IMR-90 (cell line): ENCODE data around the gene HOXB1. TPM values are rescaled to one million over a fixed set of nuclear protein-coding genes. Genes with fewer than 3 reads are reported as not detected.

Experiments used
- ATAC-seq: fragments of 200-7000 bp; cut with Tn5 transposase; 2 replicates; pipeline ENCODE4 v1.9.1; 2020; ENCODE audit warnings: low read depth, mild to moderate bottlenecking, moderate library complexity
- BruUV-seq: library from RNA; stranded (reverse); fragments of 400-500 nt; replicated peaks from 2 replicates; lab custom pipeline; 2021; lab: Mats Ljungman, UMichigan
- CTCF ChIA-PET: fragments of 300-600 bp; formaldehyde crosslinking; extraction: SDS; loops from one replicate; lab custom pipeline; 2021; ENCODE audit warnings: antibody characterized with exemption; lab: Yijun Ruan, JAX
- POLR2A ChIA-PET: fragments of 300-600 bp; sonication (Branson Sonifier 250); formaldehyde crosslinking; loops from one replicate; lab custom pipeline; 2022; ENCODE audit warnings: antibody characterized with exemption; ENCODE audit not compliant: unreplicated experiment; lab: Charles Lee
- DNase-seq: peaks from one replicate; pipeline ENCODE4 v3.0.0; 2013
- H2AFZ ChIP-seq: replicated peaks from 2 replicates; pipeline ENCODE3; 2013; ENCODE audit warnings: low read length, mild to moderate bottlenecking; ENCODE audit not compliant: poor library complexity
- H2AK5ac ChIP-seq: 2 replicates; pipeline ENCODE4 v1.6.1; 2013; ENCODE audit warnings: low read depth, low read length, inconsistent platforms
- H2AK9ac ChIP-seq: replicated peaks from 2 replicates; pipeline ENCODE3; 2013; ENCODE audit warnings: mild to moderate bottlenecking, low read depth, low read length, moderate library complexity; ENCODE audit not compliant: poor library complexity
- H2BK120ac ChIP-seq: 2 replicates; pipeline ENCODE4 v1.6.1; 2013; ENCODE audit warnings: low read depth, low read length, inconsistent platforms
- H2BK15ac ChIP-seq: 3 replicates; pipeline ENCODE4 v1.6.1; 2013; ENCODE audit warnings: low read depth, low read length, inconsistent platforms
- H2BK20ac ChIP-seq: 2 replicates; pipeline ENCODE4 v1.6.1; 2013; ENCODE audit warnings: low read depth, mild to moderate bottlenecking, inconsistent platforms, low read length, moderate library complexity
- H2BK5ac ChIP-seq: 2 replicates; pipeline ENCODE4 v1.6.1; 2013; ENCODE audit warnings: mild to moderate bottlenecking, low read depth, low read length, inconsistent platforms; ENCODE audit not compliant: poor library complexity, severe bottlenecking
- H3K14ac ChIP-seq: replicated peaks from 2 replicates; pipeline ENCODE4 v1.6.1; 2013; ENCODE audit warnings: low read depth, low read length, inconsistent platforms
- H3K18ac ChIP-seq: 2 replicates; pipeline ENCODE4 v1.6.1; 2013; ENCODE audit warnings: low read depth, low read length, control low read depth
- H3K23ac ChIP-seq: 2 replicates; pipeline ENCODE4 v1.6.1; 2013; ENCODE audit warnings: low read depth, low read length, inconsistent platforms
- H3K27ac ChIP-seq: 2 replicates; pipeline ENCODE4 v1.5.1; 2013; ENCODE audit warnings: mild to moderate bottlenecking, control low read depth, low read length; ENCODE audit not compliant: insufficient read depth
- H3K27me3 ChIP-seq: 2 replicates; pipeline ENCODE4 v1.6.1; 2013; ENCODE audit warnings: low read length; ENCODE audit not compliant: control insufficient read depth, insufficient read depth
- H3K36me3 ChIP-seq: 2 replicates; pipeline ENCODE4 v1.6.1; 2013; ENCODE audit warnings: low read length, mixed read lengths; ENCODE audit not compliant: control insufficient read depth, insufficient read depth
- H3K4ac ChIP-seq: 2 replicates; pipeline ENCODE4 v1.6.1; 2013; ENCODE audit warnings: low read depth, low read length, inconsistent platforms
- H3K4me1 ChIP-seq: 2 replicates; pipeline ENCODE4 v1.6.1; 2013; ENCODE audit warnings: low read length, mixed read lengths; ENCODE audit not compliant: control insufficient read depth, insufficient read depth
- H3K4me2 ChIP-seq: 2 replicates; pipeline ENCODE4 v1.6.1; 2013; ENCODE audit warnings: low read depth, mild to moderate bottlenecking, control low read depth, low read length, moderate library complexity
- H3K4me3 ChIP-seq: 2 replicates; pipeline ENCODE4 v1.5.1; 2013; ENCODE audit warnings: low read depth, mild to moderate bottlenecking, control low read depth, low read length, moderate library complexity; ENCODE audit not compliant: insufficient read depth
- H3K56ac ChIP-seq: 2 replicates; pipeline ENCODE4 v1.6.1; 2013; ENCODE audit warnings: low read length, inconsistent platforms; ENCODE audit not compliant: insufficient read depth; ENCODE audit errors: extremely low read depth
- H3K79me1 ChIP-seq, 2 experiments: 2 replicates each; pipeline ENCODE4 v1.6.1; 2013; ENCODE audit warnings: low read length in 2 of 2, inconsistent platforms in 1 of 2, low read depth in 1 of 2
- H3K9ac ChIP-seq: 2 replicates; pipeline ENCODE4 v1.6.1; 2013; ENCODE audit warnings: low read depth, low read length, control low read depth
- H3K9me1 ChIP-seq: 2 replicates; pipeline ENCODE4 v1.6.1; 2013; ENCODE audit warnings: low read length, inconsistent platforms; ENCODE audit not compliant: insufficient read depth
- H3K9me3 ChIP-seq: 2 replicates; pipeline ENCODE4 v1.6.1; 2013; ENCODE audit warnings: low read length; ENCODE audit not compliant: control insufficient read depth, insufficient read depth
- H4K20me1 ChIP-seq: 2 replicates; pipeline ENCODE4 v1.6.1; 2013; ENCODE audit warnings: low read length, inconsistent platforms; ENCODE audit not compliant: insufficient read depth
- H4K5ac ChIP-seq: 2 replicates; pipeline ENCODE4 v1.6.1; 2013; ENCODE audit warnings: mild to moderate bottlenecking, low read depth, low read length, control low read depth
- H4K8ac ChIP-seq, 2 experiments: 2 replicates each; pipeline ENCODE4 v1.6.1; 2013; ENCODE audit warnings: low read depth in 2 of 2, low read length in 2 of 2, control low read depth in 1 of 2, inconsistent platforms in 1 of 2
- H4K91ac ChIP-seq: 2 replicates; pipeline ENCODE4 v1.6.1; 2013; ENCODE audit warnings: low read depth, low read length, inconsistent platforms; ENCODE audit not compliant: insufficient read depth
- CEBPB ChIP-seq: IDR thresholded peaks from 2 replicates; pipeline ENCODE4 v1.6.1; 2012; ENCODE audit warnings: low read depth, low read length, improper control_type of control experiment
- CHD1 ChIP-seq: IDR thresholded peaks from 2 replicates; pipeline ENCODE4 v1.6.1; 2012; ENCODE audit warnings: low read depth, low read length, improper control_type of control experiment
- MAFK ChIP-seq: IDR thresholded peaks from 2 replicates; pipeline ENCODE4 v1.6.1; 2012; ENCODE audit warnings: low read depth, low read length, improper control_type of control experiment
- MXI1 ChIP-seq: IDR thresholded peaks from 2 replicates; pipeline ENCODE4 v1.6.1; 2012; ENCODE audit warnings: low read depth, mild to moderate bottlenecking, low read length, moderate library complexity, borderline replicate concordance
- NFE2L2 ChIP-seq: fragments of 150-350 bp; IDR thresholded peaks from 2 replicates; pipeline ENCODE4 v1.6.1; 2016; ENCODE audit warnings: low read depth, mild to moderate bottlenecking, low read length
- RCOR1 ChIP-seq: IDR thresholded peaks from 2 replicates; pipeline ENCODE4 v1.6.1; 2012; ENCODE audit warnings: mild to moderate bottlenecking, low read length, improper control_type of control experiment; ENCODE audit not compliant: insufficient replicate concordance
- RFX5 ChIP-seq: IDR thresholded peaks from 2 replicates; pipeline ENCODE4 v1.8.0; 2012; ENCODE audit warnings: low read depth, mild to moderate bottlenecking, low read length, moderate library complexity
- WGBS, 2 experiments: methylation state at CpG; one replicate each; pipeline versions ENCODE4 v1.1.5 to v1.1.7; 2013; ENCODE audit warnings: missing lambda C conversion rate in 2 of 2; ENCODE audit not compliant: insufficient read length in 1 of 2; ENCODE audit errors: extremely low coverage in 2 of 2; 5-methylcytosine and 5-hydroxymethylcytosine counted together
- dilution Hi-C: fragments of 300-500 bp; cut with HindIII; formaldehyde crosslinking; loops from one replicate; pipeline ENCODE4 v1.14.3; 2018; ENCODE audit warnings: low sequenced_read_pairs; ENCODE audit not compliant: unreplicated experiment
- in situ Hi-C: fragments of 300-500 bp; cut with MboI; formaldehyde crosslinking; loops from 3 replicates; pipeline ENCODE4 v1.14.3; 2019; ENCODE audit warnings: low sequenced_read_pairs, inconsistent platforms, mixed read lengths
- intact Hi-C: fragments of 100-400 bp; cut with micrococcal nuclease; formaldehyde crosslinking; loops from 2 replicates; pipeline ENCODE4 v1.10.0; 2022
- polyA plus RNA-seq, 3 experiments: library from polyadenylated mRNA; depleted of rRNA; stranded (reverse); fragments of >200 nt; gene quantifications; 2 replicates each; pipeline ENCODE4 v1.2.3, GENCODE V29; 2012; ENCODE audit warnings: low replicate concordance in 1 of 3
- total RNA-seq: library from RNA; depleted of rRNA; stranded (reverse); fragments of >200 nt; gene quantifications from 2 replicates; pipeline ENCODE4 v1.2.3, GENCODE V29; 2012
- TF ChIP-seq, protein P1 (sequence below): fragments of 150-350 bp; IDR thresholded peaks from 2 replicates; pipeline ENCODE4 v1.6.1; 2016; ENCODE audit warnings: low read depth, mild to moderate bottlenecking, low read length, moderate library complexity, borderline replicate concordance

The HOXB1 gene
- total and polyA plus RNA-seq, 2 of the 4 experiments (the other 2 are of a cell fraction), result not detected

DNA sequence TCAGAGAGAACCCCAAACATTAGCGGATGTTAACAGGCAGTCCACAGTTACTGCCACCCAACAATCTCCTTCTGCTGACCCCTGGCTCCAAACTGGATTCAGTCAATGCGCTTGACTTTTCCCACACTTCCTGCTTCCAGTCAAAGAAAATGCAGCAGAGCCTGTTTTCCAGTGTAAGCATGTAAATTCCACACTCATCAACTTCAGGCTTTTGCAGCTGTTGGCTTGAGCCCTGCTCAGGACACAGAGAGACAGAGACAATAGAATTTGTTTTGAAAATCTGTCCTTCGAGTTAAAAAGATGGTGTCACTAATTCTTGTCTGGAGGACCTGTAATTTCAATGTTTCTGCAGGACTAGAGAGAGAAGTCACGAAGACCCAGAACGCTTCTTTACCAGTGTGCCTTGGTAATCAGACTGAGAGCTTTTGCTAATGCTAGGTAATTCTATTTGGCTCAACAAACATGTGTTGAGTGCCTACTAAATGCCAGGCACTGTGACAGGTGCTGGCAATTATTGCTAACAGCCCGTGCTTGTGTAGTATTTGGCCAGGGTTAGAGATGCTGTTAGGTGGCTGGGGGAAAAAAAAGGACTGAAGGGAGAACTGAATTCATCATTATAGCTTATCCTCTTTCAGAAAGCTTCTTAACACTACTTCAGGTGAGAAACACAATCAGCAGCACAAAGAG, 32.5 kb downstream of the HOXB1 start (continued):
- TF ChIP-seq RFX5 (no peak), MAFK (no peak)

DNA sequence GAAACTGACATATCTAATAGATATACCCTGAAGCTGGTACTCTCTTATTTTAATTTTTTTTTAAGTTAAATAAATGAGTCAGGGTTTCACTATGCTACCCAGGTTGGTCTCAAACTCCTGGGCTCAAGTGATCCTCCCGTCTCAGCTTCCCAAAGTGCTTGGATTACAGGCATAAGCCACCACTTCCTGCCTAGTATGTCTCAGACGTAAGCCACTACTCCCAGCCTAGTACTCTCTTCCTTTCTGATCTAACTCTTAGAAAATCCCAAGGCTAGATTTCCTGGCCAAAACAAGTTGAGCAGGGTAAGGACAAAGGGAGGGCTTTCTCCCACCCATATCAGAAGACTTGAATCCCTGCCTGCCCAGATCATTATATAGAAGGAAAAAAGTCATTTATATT, 33.7 kb downstream of the HOXB1 start:
- no peaks in the 10 kb centered on the region; the same call in 1 of the 2 replicates for H4K20me1 ChIP-seq
- H3K27ac ChIP-seq, result no peak overlapping the region
- H3K9me1 ChIP-seq, result peaks cover 34% of the 10 kb centered on the region
- no peak for TF ChIP-seq NFE2L2
- TF ChIP-seq MXI1, result no peak
- TF ChIP-seq CEBPB, result no peak
- TF ChIP-seq RFX5, result no peak
- no peak for TF ChIP-seq CHD1
- TF ChIP-seq, protein P1, sequence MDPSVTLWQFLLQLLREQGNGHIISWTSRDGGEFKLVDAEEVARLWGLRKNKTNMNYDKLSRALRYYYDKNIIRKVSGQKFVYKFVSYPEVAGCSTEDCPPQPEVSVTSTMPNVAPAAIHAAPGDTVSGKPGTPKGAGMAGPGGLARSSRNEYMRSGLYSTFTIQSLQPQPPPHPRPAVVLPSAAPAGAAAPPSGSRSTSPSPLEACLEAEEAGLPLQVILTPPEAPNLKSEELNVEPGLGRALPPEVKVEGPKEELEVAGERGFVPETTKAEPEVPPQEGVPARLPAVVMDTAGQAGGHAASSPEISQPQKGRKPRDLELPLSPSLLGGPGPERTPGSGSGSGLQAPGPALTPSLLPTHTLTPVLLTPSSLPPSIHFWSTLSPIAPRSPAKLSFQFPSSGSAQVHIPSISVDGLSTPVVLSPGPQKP, result no peak
- no peak for TF ChIP-seq MAFK
- TF ChIP-seq RCOR1, result no peak
- no peak overlapping the region for H3K18ac ChIP-seq
- H2AFZ ChIP-seq, result no peak overlapping the region
- no peak overlapping the region for H3K56ac ChIP-seq
- ATAC-seq, result 0 out of 2 replicates have a peak, but pooled peaks have one; percentile 5
- dilution Hi-C loops (no loop called here), intact Hi-C loops (no loop called here), in situ Hi-C loops (no loop called here)
- H2BK120ac ChIP-seq, result peak overlapping the region; percentile 40
- H3K23ac ChIP-seq, result no peak overlapping the region
- H2BK15ac ChIP-seq, result peak overlapping the region; percentile 83; the same call in 1 of the 3 replicates
- H3K27me3 ChIP-seq, result no peaks in the 10 kb centered on the region
- peaks cover 6 to 38% of the 10 kb centered on the region in 2 experiments; a peak in 3 of 4 replicates for H3K79me1 ChIP-seq
- H3K4me2 ChIP-seq, result no peak overlapping the region
- H3K4me1 ChIP-seq, result peaks cover 42% of the 10 kb centered on the region
- H3K4ac ChIP-seq, result peak overlapping the region; percentile 5; the same call in 1 of the 2 replicates
- H3K4me3 ChIP-seq, result no peak overlapping the region
- no peak overlapping the region for H3K14ac ChIP-seq
- H2AK9ac ChIP-seq, result no peak overlapping the region
- ChIA-PET POLR2A (no interaction called here), CTCF (no interaction called here)
- no peak overlapping the region for H4K5ac ChIP-seq
- no peak overlapping the region for H2AK5ac ChIP-seq
- H3K9me3 ChIP-seq, result no peaks in the 10 kb centered on the region
- peak overlapping the region in 1 of 2 experiments; percentile 58; a peak in 1 of 4 replicates for H4K8ac ChIP-seq
- H2BK5ac ChIP-seq, result no peak overlapping the region
- H3K36me3 ChIP-seq, result no peaks in the 10 kb centered on the region
- 0 out of 2 replicates have a peak overlapping the region, but pooled peaks have one; percentile 24 for H2BK20ac ChIP-seq
- no CpG with 5 or more reads among the region's 2 CpGs for WGBS, 2 experiments
- DNase-seq, result peak; percentile 89
- no peak overlapping the region for H3K9ac ChIP-seq
- no peak overlapping the region; the same call in 1 of the 2 replicates for H4K91ac ChIP-seq
- no TSS peak for BruUV-seq
